Measurements from ENCODE around the gene GFPT1. TPM values are rescaled to one million over a fixed set of nuclear protein-coding genes. Genes with fewer than 3 reads are reported as not detected.
"Not testable (repeated sequence)": the region's sequence is repeated elsewhere in the genome, so short reads cannot be mapped to it uniquely, and the experiment has no call there.

The GFPT1 gene
- total RNA-seq, 2 donors from 2014 or later, result 31.6 to 34.6 TPM

DNA sequence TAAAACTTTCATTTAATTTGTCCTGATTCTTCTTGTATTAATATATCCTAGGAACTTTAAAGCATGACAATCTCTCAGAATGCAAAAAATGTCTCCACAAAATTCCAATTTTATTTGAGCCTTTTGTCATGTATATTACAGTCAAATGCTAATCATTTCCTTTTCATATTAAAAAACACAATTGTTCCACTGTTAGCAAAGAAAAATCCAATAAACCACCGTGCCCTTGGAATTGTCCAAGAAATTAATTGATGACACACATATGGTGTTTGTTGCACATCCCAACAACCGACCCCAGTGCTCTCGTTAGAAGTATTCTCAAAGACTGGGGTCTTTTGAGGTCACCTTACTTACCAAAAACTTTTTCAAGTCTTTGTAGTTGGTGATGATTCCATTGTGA is 28.1 kb downstream of the GFPT1 start:
- WGBS, 2 donors, result 59 to 78% methylated on average over 3 of the region's 3 CpGs
- H3K36me3 ChIP-seq (replicated peaks in 1 of 2; ENCODE audit: insufficient read depth in 1 of 2, low read depth in 2 of 2), result peaks cover 26 to 67% of the 10 kb centered on the region in 2 donors
- no peaks in the 10 kb centered on the region for H3K9me3 ChIP-seq
- H3K4me3 ChIP-seq, result no peak overlapping the region
- intact Hi-C loops (cut with DNase I), result no loop called here
- no peaks in the 10 kb centered on the region for H3K27me3 ChIP-seq
- H3K27ac ChIP-seq, result no peak overlapping the region
- no peaks in the 10 kb centered on the region for H3K4me1 ChIP-seq
- DNase-seq, result no peak
- TF ChIP-seq, protein P1, sequence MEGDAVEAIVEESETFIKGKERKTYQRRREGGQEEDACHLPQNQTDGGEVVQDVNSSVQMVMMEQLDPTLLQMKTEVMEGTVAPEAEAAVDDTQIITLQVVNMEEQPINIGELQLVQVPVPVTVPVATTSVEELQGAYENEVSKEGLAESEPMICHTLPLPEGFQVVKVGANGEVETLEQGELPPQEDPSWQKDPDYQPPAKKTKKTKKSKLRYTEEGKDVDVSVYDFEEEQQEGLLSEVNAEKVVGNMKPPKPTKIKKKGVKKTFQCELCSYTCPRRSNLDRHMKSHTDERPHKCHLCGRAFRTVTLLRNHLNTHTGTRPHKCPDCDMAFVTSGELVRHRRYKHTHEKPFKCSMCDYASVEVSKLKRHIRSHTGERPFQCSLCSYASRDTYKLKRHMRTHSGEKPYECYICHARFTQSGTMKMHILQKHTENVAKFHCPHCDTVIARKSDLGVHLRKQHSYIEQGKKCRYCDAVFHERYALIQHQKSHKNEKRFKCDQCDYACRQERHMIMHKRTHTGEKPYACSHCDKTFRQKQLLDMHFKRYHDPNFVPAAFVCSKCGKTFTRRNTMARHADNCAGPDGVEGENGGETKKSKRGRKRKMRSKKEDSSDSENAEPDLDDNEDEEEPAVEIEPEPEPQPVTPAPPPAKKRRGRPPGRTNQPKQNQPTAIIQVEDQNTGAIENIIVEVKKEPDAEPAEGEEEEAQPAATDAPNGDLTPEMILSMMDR (IDR thresholded peaks at IDR 0.05), result no peak
- ATAC-seq, result no peak

DNA sequence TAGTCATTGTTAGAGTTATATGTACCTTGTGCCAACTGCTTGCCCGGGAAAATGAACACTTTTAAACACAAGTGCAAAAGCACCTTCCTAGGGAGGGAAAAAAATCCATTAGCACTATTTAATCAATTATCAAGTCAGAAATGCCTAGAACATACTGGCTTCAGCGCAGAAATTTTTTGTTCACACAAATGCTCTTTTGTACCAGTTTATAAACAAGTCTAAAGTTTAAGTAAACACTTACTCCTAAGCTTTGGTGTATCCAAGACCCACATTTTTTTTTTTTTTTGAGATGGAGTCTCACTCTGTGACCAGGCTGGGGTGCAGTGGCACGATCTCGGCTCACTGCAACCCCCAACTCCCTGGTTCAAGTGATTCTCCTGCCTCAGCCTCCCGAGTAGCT is 30.6 kb downstream of the GFPT1 start:
- no peak for DNase-seq
- no peak overlapping the region for H3K27ac ChIP-seq
- ATAC-seq, result no peak
- H3K9me3 ChIP-seq, result no peaks in the 10 kb centered on the region
- H3K27me3 ChIP-seq, result no peaks in the 10 kb centered on the region
- 73 to 84% methylated on average over 5 of the region's 5 CpGs for WGBS, 2 donors
- H3K36me3 ChIP-seq (replicated peaks in 1 of 2; ENCODE audit: insufficient read depth in 1 of 2, low read depth in 2 of 2), result peaks cover 12 to 55% of the 10 kb centered on the region in 2 donors
- no peaks in the 10 kb centered on the region for H3K4me1 ChIP-seq
- no peak overlapping the region for H3K4me3 ChIP-seq
- intact Hi-C loops (cut with DNase I), result no loop called here
- TF ChIP-seq, protein P1 (IDR thresholded peaks at IDR 0.05), result no peak
- TF ChIP-seq POLR2A (IDR thresholded peaks at IDR 0.05), result no peak

DNA sequence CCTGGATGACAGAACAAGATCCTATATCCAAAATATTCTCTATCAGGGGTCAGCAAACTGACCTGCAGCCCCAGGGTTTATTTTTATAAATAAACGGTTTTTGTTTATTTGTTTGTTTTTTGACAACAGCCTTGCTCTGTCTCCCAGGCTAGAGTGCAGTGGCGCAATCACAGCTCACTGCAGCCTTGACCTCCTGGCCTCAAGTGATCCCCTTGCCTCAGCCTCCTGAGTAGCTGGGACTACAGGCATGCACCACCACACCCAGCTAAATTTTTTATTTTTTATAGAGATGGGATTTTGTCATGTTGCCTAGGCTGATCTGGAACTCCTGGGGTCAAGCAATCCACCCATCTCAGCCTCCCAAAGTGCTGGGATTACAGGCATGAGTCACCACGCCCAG is 32.1 kb downstream of the GFPT1 start:
- 72 to 78% methylated on average over 3 of the region's 3 CpGs for WGBS, 2 donors
- ATAC-seq; H3K27ac ChIP-seq; H3K9me3 ChIP-seq; H3K4me1 ChIP-seq; H3K27me3 ChIP-seq; H3K4me3 ChIP-seq; DNase-seq; intact Hi-C loops (cut with DNase I): not testable (repeated sequence)
- peaks cover 12 to 52% of the 10 kb centered on the region in 2 donors for H3K36me3 ChIP-seq (replicated peaks in 1 of 2; ENCODE audit: insufficient read depth in 1 of 2, low read depth in 2 of 2)

DNA sequence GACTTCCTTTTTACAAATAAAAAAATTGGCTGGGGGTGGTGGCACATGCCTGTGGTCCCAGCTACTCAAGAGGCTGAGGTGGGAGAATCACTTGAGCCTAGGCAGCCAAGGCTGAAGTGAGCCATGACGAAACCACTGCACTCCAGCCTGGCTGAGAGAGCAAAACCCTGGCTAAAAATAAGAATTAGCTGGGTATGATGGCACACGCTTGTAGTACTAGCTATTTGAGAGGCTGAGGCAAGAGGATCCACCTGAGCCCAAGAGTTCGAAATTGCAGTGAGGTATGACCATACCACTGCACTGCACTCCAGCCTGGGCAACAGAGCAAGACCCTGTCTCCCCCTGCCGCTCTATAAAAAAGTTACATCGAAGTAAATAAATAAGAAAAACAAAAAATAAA is 33.7 kb downstream of the GFPT1 start:
- ATAC-seq, result no peak
- peaks cover 6 to 50% of the 10 kb centered on the region in 2 donors for H3K36me3 ChIP-seq (replicated peaks in 1 of 2; ENCODE audit: insufficient read depth in 1 of 2, low read depth in 2 of 2)
- TF ChIP-seq, protein P1 (IDR thresholded peaks at IDR 0.05), result no peak
- no peak for TF ChIP-seq POLR2A (IDR thresholded peaks at IDR 0.05)
- intact Hi-C loops (cut with DNase I), result no loop called here
- no peak overlapping the region for H3K27ac ChIP-seq
- 93 to 97% methylated on average over 5 of the region's 5 CpGs for WGBS, 2 donors
- no peak overlapping the region for H3K4me3 ChIP-seq
- no peaks in the 10 kb centered on the region for H3K27me3 ChIP-seq
- DNase-seq, result no peak
- H3K9me3 ChIP-seq, result no peaks in the 10 kb centered on the region
- H3K4me1 ChIP-seq, result no peaks in the 10 kb centered on the region

DNA sequence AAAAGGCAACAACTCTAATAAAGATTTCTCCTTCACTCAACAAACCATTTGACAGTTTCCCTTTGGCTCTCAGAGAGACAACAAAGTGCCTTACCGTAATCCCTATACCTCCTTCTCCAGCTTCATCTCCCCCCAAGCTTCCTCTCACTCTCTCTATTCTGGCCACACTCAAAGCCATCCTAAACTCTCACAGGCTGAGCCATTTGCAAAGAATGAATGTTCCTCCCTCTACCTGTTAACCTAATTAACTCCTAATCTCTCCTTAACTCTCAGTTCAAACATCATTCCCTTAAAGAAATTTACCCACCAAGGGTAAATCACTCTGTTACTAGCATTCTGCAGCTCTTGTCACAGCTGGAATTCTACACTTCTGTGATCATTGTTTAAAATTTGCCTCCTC is 38.2 kb downstream of the GFPT1 start:
- TF ChIP-seq, protein P1 (IDR thresholded peaks at IDR 0.05), result no peak
- TF ChIP-seq POLR2A (IDR thresholded peaks at IDR 0.05), result no peak
- intact Hi-C loops (cut with DNase I), result no loop called here
- no peak for ATAC-seq

More for the DNA sequence above, 38.2 kb downstream of the GFPT1 start:
- no peak for DNase-seq
- H3K27ac ChIP-seq, result no peak overlapping the region
- H3K36me3 ChIP-seq (replicated peaks in 1 of 2; ENCODE audit: insufficient read depth in 1 of 2, low read depth in 2 of 2), result peaks cover 4 to 37% of the 10 kb centered on the region in 2 donors
- H3K9me3 ChIP-seq, result no peaks in the 10 kb centered on the region
- no peak overlapping the region for H3K4me3 ChIP-seq
- WGBS, 2 donors, result 95 to 97% methylated on average over 1 of the region's 1 CpG
- H3K27me3 ChIP-seq, result no peaks in the 10 kb centered on the region
- H3K4me1 ChIP-seq, result no peaks in the 10 kb centered on the region

All from body of pancreas (tissue), 4 donors.